ENCODE results near the gene ZRSR2.
A peak's percentile ranks its signal among the peaks of the same experiment; 100 is the strongest.
"Not testable (repeated sequence)": the region's sequence is repeated elsewhere in the genome, so short reads cannot be mapped to it uniquely, and the experiment has no call there.

The ZRSR2 gene, protein sequence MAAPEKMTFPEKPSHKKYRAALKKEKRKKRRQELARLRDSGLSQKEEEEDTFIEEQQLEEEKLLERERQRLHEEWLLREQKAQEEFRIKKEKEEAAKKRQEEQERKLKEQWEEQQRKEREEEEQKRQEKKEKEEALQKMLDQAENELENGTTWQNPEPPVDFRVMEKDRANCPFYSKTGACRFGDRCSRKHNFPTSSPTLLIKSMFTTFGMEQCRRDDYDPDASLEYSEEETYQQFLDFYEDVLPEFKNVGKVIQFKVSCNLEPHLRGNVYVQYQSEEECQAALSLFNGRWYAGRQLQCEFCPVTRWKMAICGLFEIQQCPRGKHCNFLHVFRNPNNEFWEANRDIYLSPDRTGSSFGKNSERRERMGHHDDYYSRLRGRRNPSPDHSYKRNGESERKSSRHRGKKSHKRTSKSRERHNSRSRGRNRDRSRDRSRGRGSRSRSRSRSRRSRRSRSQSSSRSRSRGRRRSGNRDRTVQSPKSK

DNA sequence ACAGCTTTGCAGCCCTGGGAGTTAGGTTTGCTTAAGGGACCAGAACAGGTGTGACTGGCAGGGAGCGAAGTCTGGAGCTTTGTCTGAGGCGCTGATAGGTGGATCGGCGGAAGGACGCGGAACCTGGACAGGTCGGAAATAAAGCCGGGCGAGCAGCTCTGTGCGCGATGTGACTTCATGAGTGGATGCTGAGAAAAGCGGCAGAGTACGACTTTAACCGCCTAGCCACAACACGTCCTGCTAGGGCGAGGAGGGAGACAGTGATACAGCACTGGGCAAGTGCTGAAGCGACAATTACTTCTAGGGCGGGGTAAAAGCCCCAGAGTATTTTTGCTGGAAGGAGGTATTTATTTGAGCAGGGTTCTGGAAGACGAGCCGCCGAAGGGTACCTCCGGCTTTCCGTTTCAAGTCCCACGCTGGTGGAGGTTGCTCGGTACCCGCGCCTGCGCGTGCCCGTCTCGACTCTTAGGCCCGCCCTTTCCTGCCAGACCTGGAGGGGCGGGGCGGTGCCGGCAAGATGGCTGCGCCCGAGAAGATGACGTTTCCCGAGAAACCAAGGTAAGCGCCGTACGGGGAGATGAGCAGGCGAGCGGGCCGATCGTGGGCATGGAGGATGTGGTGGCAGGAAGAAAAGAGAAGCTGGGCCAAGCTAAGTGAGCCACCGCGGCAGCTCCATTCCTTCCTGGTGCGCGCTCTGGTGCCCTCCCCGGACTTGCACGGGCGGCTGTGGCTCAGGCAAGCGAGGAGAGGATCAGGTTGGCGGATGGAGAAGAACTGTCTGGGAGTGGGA lies at the start of gene ZRSR2:
Gene ZRSR2 (plus strand): TSS at position 506 of the 790 bp plus-strand sequence. CDS start 12 bp downstream, at position 518.
- Mint-ChIP-seq H3K27ac (no peak within 1 kb of the TSS), H3K27me3 (ENCODE audit: low read depth, poor library complexity) (peaks cover 2% of the 10 kb centered on the region), H3K4me3 (no peak within 1 kb of the TSS), H3K9me3 (no peaks in the 10 kb centered on the region), H3K36me3 (ENCODE audit: low read depth) (peaks cover 17% of the 10 kb centered on the region), H3K4me1 (peaks cover 9% of the 10 kb centered on the region)
- TF ChIP-seq, protein P1, sequence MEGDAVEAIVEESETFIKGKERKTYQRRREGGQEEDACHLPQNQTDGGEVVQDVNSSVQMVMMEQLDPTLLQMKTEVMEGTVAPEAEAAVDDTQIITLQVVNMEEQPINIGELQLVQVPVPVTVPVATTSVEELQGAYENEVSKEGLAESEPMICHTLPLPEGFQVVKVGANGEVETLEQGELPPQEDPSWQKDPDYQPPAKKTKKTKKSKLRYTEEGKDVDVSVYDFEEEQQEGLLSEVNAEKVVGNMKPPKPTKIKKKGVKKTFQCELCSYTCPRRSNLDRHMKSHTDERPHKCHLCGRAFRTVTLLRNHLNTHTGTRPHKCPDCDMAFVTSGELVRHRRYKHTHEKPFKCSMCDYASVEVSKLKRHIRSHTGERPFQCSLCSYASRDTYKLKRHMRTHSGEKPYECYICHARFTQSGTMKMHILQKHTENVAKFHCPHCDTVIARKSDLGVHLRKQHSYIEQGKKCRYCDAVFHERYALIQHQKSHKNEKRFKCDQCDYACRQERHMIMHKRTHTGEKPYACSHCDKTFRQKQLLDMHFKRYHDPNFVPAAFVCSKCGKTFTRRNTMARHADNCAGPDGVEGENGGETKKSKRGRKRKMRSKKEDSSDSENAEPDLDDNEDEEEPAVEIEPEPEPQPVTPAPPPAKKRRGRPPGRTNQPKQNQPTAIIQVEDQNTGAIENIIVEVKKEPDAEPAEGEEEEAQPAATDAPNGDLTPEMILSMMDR (IDR thresholded peaks at IDR 0.05) = no peak
- DNase-seq = peak; percentile 91

DNA sequence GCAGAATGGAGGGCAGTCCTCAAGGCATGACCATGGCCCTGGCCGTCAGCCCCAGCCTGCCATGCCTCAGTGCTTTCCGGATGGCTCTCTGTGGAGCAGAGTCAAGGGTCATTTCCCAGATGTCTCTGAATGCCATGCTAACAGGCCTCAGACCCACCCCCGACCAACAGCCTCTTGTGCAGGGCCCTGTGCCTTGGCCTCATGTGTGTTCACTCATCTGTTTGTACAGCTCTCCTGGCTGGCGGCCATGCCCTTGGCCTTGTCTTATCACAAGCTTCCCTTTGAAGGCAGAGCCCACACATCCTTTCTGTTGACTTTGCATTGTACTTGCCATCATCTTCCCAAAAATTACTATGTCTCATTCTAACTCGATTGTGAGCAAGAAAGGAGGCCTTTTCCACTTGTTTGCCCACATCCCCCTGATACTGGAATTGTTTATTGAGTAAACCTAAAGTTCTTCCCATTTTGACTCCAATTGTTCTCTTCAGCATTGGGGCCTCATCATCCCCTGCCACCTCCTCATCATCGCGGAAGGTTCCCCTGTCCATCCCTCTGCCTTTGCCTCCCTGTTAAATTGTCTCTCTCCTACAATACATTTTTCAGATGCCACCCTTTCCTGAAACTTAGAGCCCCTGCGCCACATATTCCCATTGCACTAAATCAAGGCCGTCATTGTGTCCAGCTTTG lies 46.0 kb upstream of the ZRSR2 start:
- no peaks in the 10 kb centered on the region for H3K9me3 Mint-ChIP-seq
- peak; percentile 22 for DNase-seq
- H3K36me3 Mint-ChIP-seq (ENCODE audit: low read depth) = peaks cover 12% of the 10 kb centered on the region
- peaks cover 25% of the 10 kb centered on the region for H3K4me1 Mint-ChIP-seq
- H3K27ac Mint-ChIP-seq = no peak overlapping the region
- TF ChIP-seq, protein P1 (IDR thresholded peaks at IDR 0.05) = no peak
- no peak overlapping the region for H3K4me3 Mint-ChIP-seq
- H3K27me3 Mint-ChIP-seq (ENCODE audit: low read depth, poor library complexity) = peaks cover 17% of the 10 kb centered on the region

GRCh38 chrX:15745179-15745578 lies 45.1 kb upstream of the ZRSR2 start:
- TF ChIP-seq, protein P1 (IDR thresholded peaks at IDR 0.05) = no peak
- Mint-ChIP-seq H3K27ac (peak overlapping the region; percentile 91), H3K4me3 (no peak overlapping the region), H3K36me3 (ENCODE audit: low read depth) (peaks cover 12% of the 10 kb centered on the region), H3K27me3 (ENCODE audit: low read depth, poor library complexity) (peaks cover 11% of the 10 kb centered on the region), H3K4me1 (peaks cover 30% of the 10 kb centered on the region), H3K9me3 (no peaks in the 10 kb centered on the region)
- no peak for DNase-seq

GRCh38 chrX:15746651-15747050 lies 43.6 kb upstream of the ZRSR2 start:
- Mint-ChIP-seq H3K36me3 (ENCODE audit: low read depth) (peaks cover 19% of the 10 kb centered on the region), H3K4me1 (peaks cover 43% of the 10 kb centered on the region)
- H3K27ac Mint-ChIP-seq; H3K9me3 Mint-ChIP-seq; H3K4me3 Mint-ChIP-seq; DNase-seq; H3K27me3 Mint-ChIP-seq (ENCODE audit: low read depth, poor library complexity): not testable (repeated sequence)

DNA sequence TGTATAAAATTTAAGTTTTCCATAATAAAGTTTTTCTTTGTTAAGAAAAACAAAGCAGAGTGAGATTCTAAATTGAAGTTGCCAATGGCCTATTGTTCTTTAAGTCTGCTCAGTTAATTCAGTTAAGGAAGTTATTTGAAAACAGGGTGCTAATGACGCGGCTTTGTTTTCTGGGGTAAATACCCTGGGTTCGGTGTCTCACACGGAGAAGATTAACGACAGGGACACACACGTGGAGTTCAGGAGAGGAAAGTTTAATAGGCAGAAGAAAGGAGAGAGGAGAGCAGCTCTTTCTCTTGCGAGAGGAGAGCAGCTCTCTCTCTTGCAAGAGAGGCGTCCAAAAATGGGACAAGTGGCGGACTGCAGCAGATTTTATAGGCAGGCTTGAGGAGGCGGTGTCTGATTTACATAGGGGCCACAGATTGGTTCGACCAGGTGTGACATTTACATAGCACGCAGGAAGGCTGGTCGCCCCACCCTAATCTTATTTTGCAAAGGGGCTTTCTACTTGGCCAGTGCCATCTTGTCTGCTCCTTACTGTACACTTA lies 42.6 kb upstream of the ZRSR2 start:
- TF ChIP-seq, protein P1 (IDR thresholded peaks at IDR 0.05) = no peak
- DNase-seq = peak; percentile 16
- Mint-ChIP-seq H3K27ac (no peak overlapping the region), H3K9me3 (no peaks in the 10 kb centered on the region), H3K36me3 (ENCODE audit: low read depth) (peaks cover 24% of the 10 kb centered on the region), H3K4me3 (no peak overlapping the region), H3K4me1 (peaks cover 44% of the 10 kb centered on the region), H3K27me3 (ENCODE audit: low read depth, poor library complexity) (peaks cover 7% of the 10 kb centered on the region)

Data from nephron progenitor cell (in vitro differentiated cells).